Cerebellar nuclear complex (tissue), 1 donor: Measurements from ENCODE around the gene KCNQ1.

Experiments
- DNase-seq, 2 experiments: peaks; one replicate each; lab custom pipeline; 2025; lab: John Stamatoyannopoulos, UW

The KCNQ1 gene

DNA sequence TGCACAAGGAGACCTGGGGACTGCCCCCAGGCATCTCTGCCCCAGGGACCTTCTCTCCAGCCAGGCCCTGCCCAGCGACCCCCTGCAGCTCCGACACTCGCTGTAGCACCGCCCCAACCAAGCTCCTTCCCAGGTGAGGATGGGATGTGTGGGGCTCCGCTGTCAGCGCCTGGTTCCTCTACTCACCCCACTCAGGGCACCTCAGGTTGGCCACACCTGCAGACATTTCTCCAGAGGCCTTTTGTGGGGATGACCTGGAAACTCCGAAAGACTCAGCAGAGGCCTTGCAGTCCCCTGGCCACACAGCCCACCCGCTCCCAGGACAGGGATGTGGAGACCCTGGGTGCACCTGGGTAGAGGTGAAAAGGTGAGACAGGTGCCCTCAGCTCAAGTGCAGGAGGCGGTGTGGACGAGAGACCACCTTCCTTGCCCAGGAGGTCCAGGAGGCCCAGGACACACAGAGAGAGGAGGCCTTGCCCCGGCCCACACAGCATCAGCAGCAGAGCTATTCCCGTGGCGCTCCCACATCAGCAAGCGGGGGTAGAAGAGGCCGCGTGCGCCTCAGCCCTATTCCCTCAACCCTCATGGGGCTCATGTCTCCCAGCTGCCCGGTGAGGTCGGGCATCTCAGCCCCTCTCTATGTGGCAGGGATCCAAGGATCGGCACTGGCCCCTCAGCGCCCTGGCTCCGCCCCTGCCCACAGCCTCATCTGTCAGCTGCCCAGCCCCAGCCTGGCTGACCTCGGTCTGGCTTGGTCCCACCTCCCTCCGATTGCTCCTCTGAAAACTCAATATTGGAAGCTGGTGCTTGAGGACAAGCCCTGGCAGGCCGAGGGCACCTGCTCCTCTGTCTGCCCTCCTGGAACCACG, 21.4 kb upstream of the KCNQ1 start:
- no peak for DNase-seq

DNA sequence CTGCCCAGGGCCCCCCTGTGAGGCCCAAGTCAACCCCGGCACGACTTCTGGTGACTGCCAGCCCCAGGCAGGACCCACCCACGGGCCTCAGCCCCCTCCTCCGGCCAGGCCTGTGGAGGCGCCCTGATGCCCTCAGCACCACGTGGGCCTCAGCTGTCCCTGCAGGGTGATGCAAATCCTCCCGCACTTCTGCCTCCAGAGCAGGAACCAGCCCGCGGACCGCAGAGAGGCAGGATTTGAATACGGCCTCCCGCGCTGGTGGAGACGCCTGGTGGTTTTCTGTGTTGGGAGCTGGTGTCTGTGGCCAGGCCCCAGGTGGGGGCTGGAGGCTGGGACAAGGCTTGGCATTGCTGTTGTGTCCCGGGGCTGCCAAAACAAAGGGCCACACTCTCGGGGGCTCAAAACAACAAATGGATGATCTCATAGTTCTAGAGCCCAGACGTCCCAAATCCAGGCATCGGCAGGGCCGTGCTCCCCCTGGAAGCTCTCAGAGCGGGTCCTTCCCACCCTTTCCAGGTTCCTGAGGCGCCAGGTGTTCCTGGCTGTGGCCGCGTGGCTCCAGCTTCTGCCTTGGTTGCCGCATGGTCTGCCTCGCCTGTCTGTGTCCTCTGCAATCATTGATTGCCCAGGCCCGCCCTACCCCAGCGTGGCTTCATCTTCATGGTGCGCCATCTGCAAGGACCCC, 19.9 kb upstream of the KCNQ1 start:
- DNase-seq, result no peak

DNA sequence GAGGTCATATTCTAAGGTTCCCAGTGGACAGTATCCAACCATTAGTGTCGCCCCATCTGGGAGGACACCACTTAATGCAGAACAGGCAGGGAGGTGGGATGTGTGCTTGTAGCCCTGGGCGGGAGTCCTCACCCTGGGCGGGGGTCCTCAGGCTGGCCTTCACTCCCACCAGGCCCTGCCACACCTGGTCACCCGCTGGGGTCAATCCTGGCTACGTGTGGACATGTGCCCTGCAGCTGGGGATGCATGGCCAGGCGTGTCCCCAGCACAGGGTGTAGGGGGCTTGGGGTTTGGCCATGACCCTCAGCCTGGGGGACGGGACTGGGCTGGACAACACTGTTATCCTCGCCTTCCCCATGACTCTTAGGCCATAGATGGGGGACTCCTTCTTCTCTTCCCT, 19.3 kb upstream of the KCNQ1 start:
- DNase-seq, result no peak

DNA sequence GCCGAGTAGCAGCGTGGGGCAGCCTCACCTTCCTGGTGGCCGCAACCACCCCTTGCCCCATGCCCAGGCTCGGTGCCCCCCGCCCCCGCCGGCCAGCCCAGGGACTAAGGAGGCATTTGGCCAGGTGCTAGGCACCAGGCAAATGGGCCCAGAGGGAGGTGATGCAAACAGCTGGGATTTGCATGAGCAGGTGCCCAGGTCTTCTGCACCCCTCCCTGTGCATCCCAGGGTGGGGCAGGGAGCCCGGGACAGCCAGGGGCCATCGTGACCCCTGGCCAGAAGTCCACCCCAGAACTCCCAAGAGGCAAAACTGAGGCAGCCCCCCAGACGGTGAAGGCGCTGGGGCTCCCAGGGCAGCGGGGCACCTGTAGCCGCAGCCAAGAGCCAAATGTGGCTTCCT, 18.6 kb upstream of the KCNQ1 start:
- no peak for DNase-seq

DNA sequence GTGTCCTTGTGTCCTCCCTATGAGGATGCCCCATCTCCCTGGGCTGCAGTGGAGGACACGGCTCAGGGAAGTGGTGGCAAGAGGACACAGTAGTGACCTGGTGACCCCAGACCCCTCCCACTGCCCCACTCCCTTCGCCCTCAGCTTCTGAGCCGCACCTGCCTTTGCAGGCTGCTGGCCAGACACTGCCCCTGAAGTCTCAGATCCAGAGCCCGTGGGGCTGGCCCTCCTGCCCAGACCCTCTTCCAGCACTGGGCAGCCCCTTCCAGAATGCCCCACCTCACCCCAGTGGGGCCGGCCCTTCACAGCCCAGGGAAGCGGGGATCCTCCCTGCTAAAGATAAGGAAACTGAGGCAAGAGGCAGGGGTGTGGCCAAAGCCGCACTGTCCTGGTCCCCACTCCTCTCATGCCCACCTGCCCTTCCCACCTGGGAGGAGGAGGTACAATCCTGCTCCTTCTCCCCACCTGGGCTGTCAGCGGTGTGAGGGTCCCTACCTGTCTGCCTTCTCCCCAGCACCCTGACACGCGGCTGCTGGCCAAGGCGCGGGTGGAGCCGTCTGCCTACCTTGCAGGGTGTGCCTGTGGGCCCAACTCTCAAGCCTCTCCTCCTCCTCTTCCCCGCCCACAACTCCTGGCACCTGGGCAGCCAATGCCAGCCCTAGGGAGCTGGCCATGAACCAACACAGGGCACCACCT, 17.8 kb upstream of the KCNQ1 start:
- no peak for DNase-seq

DNA sequence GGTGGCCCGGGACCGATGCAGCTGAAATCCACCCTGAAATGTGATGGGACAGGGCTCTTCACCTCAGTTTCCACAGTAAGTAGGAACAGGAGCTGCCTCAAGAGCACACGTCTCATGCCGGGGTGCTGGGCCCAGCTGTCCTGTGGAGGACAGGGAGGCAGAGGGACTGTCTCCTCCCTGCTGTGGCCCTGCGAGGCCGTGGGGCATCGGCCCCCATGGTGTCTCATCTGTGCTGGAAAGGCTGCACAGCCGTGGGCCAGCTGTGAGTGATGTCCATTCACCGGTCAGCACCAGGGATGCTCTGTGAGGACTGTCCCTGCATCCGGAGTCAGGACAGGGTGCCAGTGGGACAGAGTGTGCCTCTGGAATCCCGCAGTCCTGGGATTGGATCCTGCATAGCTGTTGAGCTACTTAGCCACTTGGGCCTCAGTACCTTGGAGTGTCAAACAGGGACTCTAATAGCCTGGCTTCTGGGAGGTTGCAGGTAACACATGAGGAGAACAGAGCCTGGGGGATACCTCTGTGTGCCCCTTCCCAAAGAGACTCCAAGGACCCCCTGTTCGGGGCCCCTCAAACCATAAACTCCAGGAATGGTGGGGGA, 17.0 kb upstream of the KCNQ1 start:
- no peak for DNase-seq

DNA sequence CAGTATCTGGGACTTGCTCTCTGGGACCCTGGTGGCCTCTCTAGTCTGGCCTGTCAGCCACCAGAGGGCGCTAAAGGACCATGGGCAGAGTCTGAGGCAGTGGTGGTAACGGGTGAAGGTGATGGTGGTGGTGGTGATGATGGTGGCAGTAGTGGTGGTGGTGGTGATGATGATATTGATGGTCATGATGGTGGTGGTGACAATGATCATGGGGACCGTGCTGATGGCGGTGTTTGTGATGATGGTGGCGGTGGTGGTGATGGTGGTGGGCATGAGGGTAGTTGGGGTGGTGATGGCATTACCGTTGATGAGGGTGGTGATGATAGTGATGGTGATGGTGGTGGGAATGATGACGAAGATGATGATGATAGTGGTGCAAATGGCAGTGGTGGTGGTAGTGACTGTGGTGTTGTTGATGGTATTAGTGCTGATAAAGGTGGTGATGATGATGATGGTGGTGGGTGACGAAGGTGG, 16.4 kb upstream of the KCNQ1 start:
- no peak for DNase-seq

DNA sequence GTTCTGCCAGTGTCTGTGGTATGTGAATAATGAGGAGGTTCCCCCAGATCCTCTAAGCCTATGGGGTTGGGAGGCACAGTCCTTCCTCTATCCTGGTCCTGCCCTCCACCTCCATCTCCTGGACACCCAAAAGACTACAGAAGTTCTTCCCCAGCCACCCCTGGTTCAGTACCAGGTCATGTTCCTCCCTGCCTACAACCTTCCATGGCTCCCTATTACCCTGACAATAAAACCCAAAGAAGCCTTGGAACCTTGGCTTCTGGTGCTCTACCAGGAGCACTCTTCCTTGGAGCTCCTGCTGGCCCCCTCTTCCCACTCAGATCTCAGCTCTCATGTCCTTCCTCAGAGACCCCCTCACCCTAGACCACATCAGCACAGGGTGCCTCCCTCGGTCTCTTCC, 13.4 kb upstream of the KCNQ1 start:
- DNase-seq, result no peak

DNA sequence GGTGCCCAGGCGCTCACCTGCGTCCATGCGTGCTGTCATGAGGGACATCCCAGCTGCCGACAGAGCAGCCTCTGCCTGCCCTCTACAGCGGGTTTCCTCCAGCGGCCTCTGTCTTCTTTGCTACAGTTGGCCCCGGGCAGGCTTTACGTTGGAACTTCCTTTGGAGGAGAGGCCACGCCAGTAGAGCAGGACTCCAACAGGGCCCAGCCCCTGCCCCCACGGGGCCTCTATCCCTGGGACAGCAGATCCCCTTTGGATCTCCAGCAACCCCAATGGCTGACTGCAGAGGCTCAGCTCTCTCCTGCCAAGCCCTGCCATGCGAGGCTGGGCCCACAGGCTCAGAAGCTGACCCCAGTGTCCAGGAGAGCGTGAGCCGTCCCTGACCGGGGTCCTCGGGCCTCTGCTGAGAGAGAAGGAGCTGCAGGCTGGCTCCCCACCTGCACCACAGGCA, 12.6 kb upstream of the KCNQ1 start:
- DNase-seq, result no peak

DNA sequence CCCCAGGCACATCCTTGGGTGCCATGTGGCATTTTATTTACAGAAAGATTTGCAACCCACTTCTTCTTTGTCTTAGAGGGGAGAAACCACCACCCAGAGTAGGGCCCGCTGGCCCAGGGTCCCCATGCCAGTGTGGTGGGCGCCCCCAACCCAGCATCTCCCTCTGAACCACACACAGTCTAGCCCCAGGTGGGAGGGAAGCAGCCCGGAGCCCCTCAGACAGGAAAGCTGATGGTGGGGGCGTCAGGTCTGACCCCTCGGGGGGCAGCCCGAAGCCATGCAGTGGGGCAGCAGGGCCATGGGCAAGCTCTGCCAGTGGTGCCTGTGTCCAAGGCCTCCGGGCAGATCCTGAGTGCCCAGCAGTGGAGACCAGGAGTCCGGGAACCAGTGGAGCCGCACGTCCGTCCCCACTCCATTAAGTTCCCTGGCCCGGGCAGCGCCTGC, 12.2 kb upstream of the KCNQ1 start:
- DNase-seq, result no peak

DNA sequence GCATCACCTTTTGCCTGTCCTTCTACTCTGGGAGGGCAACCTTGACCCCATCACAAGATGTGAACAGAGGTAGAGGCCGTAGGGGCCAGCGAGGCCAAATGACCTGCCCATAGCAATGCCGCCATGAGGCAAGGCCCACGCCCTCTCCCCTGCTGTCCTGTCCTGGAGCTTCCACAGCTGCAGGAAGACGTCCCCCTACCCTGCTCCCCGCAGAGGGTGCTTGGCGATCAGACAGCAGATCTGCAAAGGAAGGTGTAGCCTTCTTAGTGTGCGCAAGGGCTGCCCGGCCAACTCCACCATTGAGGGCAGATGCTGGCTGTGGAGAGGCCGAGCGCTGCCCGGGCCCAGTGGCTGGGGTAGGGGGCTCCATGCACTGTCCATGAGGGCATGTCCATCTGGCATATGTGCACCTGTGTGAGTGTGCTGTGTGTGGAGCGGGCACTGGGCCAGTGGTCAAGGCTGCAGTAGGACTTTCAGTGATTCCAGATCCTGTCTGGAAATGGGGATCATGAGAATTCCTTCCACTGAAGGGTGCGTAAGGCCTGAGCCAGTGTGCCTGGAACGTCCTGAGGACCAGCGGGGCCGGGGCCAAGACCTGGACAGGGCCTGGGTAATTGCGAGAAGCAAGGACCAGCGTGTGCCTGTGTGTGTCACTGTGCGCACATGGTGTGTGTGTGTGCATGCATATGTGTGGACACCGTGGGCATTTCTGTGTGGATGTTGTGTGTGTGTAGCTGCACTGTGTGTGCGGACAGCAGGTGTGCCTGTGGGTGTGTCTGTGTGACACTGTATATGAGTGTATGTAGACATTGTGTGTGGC, 11.5 kb upstream of the KCNQ1 start:
- DNase-seq, result no peak

DNA sequence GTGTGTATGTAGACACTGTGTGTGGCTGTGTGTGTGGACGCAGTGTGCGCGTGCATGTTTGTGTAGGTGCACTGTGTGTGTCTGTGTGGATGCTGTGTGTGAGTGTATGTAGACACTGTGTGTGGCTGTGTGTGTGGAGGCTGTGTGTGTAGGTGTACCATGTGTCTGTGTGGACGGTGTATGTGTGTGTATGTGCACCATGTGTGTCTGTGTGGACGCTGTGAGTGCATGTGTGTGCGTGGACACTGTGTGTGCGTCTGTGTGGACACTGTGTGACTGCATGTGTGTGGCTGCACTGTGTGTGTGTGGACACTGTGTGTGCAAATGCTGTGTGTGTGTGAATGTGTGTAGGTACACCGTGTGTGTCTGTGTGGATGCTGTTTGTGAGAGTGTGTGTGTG, 10.8 kb upstream of the KCNQ1 start:
- no peak for DNase-seq

DNA sequence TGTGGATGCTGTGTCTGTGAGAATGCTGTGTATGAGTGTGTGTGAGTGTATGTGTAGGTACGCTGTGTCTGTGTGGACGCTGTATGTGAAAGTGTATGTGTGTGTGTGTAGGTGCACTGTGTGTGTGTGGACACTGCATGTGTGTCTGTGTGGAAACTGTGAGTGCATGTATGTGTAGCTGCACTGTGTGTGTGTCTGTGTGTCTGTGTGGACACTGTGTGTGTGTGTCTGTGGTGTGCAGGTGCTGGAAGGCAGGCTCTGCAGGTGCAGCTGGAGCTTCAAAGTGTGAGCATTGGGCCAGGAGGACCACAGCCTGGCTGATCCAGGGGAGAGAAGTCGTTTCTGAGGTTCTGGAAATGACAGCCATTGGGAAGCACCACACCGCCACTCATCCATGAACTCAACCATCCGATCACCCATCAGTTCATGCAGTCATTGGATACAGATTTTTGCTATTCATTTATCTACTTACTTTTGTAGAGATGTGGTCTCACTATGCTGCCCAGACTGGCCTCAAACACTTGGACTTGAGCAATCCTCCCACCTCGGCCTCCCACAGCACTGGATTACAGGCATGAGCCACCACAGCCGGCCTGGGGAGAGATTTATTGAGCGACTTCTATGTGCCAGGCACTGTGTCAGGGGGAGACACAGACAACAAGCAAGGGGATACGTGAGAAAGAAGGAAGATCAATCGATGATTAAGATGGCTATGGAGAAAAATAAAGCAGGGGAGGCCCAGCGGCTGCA, 10.1 kb upstream of the KCNQ1 start:
- DNase-seq, result no peak

DNA sequence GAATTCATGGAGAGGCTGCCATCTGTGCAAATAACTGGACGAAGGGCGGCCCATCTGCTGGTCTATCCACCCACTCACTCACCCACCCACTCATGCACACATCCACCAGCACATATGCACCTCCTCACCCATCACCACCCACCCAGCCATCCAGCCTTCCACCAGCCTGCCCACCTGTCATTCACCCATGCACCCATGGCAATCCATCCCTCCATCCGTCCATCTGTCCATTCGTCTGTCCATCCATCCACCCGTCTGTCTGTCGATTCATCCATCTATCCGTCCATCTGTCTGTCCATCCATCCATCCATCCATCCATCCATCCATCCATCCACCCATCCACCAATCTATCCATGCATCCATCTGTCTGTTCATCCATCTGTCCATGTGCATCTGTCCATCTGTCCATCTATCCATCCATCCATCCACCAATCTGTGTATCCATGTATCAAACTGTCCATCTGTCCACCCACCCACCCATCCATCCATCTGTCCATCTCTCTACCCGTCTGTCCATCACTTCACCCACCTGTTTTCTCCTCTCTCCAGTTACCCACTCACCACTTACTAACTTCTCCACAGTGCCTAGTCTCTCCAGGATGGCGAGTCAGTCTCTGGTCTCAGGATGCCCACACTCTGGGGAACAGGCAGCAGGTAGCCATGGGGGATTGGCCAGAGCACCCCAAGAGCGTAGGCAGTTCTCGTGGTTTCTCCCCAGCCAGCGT, 9.4 kb upstream of the KCNQ1 start:
- DNase-seq, result no peak

DNA sequence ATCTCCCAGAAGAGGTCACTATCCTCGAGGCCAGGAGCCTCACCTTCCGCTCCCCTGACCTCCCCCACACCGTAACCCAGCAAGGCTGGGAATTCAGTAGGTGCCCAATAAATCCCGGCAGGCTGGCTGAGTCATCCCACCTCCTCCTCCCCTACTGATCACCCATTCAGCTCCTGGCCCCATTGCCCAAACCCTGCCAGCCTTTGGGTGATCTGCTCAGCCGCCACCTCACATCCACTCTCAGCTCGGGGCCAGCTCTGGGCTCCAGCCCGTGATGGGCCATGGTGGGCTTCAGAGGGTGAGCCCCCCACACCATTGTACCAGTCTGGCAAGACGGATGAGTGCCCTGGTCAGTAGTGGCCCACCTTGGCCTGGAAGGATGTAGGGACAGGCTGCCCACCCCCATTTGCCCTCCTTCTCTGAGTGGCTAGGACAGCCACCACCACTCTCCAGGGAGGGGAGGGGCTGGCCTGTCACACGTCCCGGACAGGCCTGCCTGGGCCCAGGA, 8.7 kb upstream of the KCNQ1 start:
- no peak for DNase-seq

DNA sequence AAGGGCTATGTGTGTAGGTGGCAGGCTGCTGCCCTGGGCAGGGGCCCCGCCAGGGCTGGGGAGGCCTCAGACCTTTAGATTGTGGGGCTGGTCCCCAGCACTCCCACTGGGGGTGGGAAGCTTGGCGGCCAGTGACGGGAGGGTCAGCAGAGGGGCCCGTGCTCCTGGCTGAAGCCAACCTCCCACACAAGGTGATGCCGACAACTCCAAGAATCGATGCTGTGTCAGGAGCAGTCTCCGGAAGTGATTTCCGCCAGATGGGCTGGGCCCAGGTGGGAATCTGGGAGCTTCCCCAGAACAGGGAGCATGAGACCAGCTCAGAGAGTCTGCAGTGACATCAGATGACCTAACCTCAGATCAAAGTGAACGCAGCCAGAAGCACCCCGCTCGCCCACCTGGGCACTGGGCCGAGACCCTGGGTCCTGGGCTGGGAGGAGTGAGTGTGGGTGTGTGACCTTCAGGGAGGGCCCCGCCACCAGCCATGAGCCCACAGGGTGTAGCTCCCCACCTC, 8.2 kb upstream of the KCNQ1 start:
- DNase-seq, result no peak

DNA sequence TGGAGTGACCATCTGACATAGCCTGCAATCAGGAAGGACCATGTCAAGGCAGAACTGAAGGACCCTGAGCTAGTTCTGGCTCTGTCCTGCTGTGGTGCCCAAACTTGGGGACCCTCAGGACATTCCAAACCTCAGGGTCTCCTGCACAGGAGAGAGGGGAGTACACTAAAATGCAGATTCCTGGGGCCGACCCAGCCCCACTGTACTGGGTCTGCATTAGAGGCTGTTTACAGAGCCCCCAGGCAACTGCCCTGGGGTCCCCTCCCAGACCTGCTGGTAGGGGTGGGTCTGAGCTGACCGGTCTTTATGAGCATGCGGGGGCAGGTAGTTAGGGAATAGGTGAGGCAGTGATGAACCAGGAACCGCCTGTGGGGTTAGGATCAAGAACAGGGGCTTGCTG, 7.3 kb upstream of the KCNQ1 start:
- DNase-seq, result no peak

DNA sequence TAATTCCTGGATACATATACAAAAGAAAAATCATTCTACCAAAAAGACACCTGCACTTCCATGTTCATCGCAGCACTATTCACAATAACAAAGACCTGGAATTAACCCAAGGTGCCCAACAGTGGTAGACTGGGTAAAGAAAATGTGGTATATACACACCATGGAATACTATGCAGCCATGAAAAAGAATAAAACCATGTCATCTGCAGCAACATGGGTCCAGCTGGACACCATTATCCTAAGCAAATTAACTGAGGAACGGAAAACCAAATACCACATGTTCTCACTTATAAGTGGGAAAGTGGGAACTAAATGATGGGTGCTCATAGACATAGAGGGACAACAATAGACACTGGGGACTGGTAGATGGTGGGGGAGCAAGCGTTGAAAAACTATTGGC, 5.0 kb upstream of the KCNQ1 start:
- DNase-seq, result no peak

DNA sequence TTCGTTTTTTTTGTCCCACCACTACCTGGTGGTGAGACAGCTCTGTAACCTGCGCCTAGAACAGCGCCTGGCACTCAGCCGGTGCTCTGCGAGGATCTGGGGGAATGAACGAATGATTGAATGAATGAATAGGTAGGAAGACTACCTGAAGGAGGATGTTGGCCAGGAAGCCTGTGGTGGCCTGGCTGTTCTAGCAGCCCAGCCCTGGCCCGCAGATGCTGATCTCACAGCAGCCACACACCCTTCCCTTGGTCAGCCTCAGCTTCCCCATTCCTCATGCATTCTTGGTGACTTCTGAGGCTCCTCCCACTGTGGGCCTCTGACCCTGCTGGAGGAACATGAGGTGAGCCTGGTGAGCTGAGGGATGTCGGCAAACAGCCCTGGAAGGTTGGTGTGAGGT, 4.2 kb upstream of the KCNQ1 start:
- DNase-seq, result no peak

DNA sequence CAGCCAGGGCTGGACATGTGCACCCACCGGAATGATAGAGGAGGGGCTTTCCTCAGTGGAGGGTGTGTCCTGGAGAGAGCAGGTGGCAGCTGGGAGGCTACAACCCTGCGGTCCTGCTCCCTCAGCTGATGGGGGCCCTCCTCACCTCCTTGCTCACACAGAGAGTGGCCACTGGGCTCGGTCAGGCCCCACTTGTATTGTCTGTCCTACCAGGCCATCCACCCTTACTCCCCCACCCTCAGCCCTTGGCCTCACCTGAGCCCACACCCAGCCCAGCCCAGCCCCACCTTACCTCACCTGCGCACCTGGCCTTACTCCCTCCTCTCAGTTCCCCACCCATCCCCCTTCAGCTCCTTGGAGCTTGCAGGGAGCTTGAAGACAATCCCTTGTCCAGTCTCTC, 3.6 kb upstream of the KCNQ1 start:
- no peak for DNase-seq
